GM10266 (cell line): ENCODE measurements around the gene BTG2.

ENCODE experiments used
- DNase-seq: peaks from one replicate; pipeline ENCODE4 v3.0.0; 2012; ENCODE audit errors: extremely low spot score
- CTCF ChIP-seq: IDR thresholded peaks from 2 replicates; pipeline ENCODE4 v1.5.1; 2012; ENCODE audit warnings: mild to moderate bottlenecking, low read depth; ENCODE audit not compliant: control insufficient read depth, insufficient read depth; ENCODE audit errors: missing control alignments

BTG2 gene

GRCh38 chr1:203321273-203322052 is 16.1 kb downstream of the BTG2 start:
- DNase-seq = no peak
- TF ChIP-seq CTCF = no peak

- no peak for DNase-seq
- no peak for TF ChIP-seq CTCF
Observed at GRCh38 chr1:203322500-203323179, 17.3 kb downstream of the BTG2 start.

- no peak for TF ChIP-seq CTCF
- DNase-seq = no peak
Observed at GRCh38 chr1:203323587-203323986, 18.3 kb downstream of the BTG2 start.

GRCh38 chr1:203324105-203325025 is 19.0 kb downstream of the BTG2 start:
- no peak for TF ChIP-seq CTCF
- DNase-seq = no peak

- DNase-seq = peak; percentile 83
- no peak for TF ChIP-seq CTCF
Observed at GRCh38 chr1:203325026-203325417, 19.7 kb downstream of the BTG2 start.

GRCh38 chr1:203325418-203326091 is 20.2 kb downstream of the BTG2 start:
- peak; percentile 45 for DNase-seq
- no peak for TF ChIP-seq CTCF
